IPS-18a (cell line): ENCODE data around the gene CRKL.

ENCODE experiments used
- H3K27ac ChIP-seq: one replicate; pipeline ENCODE4 v1.5.1; 2013; ENCODE audit warnings: low read length
- H3K27me3 ChIP-seq: one replicate; pipeline ENCODE4 v1.6.1; 2013; ENCODE audit warnings: mild to moderate bottlenecking, low read length; ENCODE audit not compliant: control insufficient read depth, insufficient read depth
- H3K36me3 ChIP-seq: one replicate; pipeline ENCODE4 v1.6.1; 2013; ENCODE audit warnings: low read depth, low read length; ENCODE audit not compliant: control insufficient read depth
- H3K4me1 ChIP-seq: one replicate; pipeline ENCODE4 v1.6.1; 2013; ENCODE audit warnings: low read depth, low read length; ENCODE audit not compliant: control insufficient read depth
- H3K4me3 ChIP-seq: one replicate; pipeline ENCODE4 v1.5.1; 2013; ENCODE audit warnings: low read length
- H3K9ac ChIP-seq: one replicate; pipeline ENCODE4 v1.6.1; 2013; ENCODE audit warnings: mild to moderate bottlenecking, low read length, moderate library complexity
- H3K9me3 ChIP-seq: one replicate; pipeline ENCODE4 v1.6.1; 2013; ENCODE audit warnings: low read depth, low read length; ENCODE audit not compliant: control insufficient read depth

Gene CRKL

GRCh38 chr22:20999350-21000206 is 82.4 kb downstream of the CRKL start:
- no peak overlapping the region for H3K27ac ChIP-seq

GRCh38 chr22:21000207-21000986 is 83.2 kb downstream of the CRKL start:
- Histone ChIP-seq H3K9me3 (no peaks in the 10 kb centered on the region), H3K9ac (peak overlapping the region; percentile 77)

More at GRCh38 chr22:20999350-21000206, 82.4 kb downstream of the CRKL start:
- Histone ChIP-seq H3K27me3 (no peaks in the 10 kb centered on the region), H3K4me3 (no peak overlapping the region), H3K9me3 (no peaks in the 10 kb centered on the region), H3K4me1 (peaks cover 11% of the 10 kb centered on the region), H3K9ac (no peak overlapping the region), H3K36me3 (peaks cover 4% of the 10 kb centered on the region)

GRCh38 chr22:21000987-21001600 is 83.9 kb downstream of the CRKL start:
- peaks cover 11% of the 10 kb centered on the region for H3K4me1 ChIP-seq
- peaks cover 4% of the 10 kb centered on the region for H3K36me3 ChIP-seq
- H3K4me3 ChIP-seq: peak overlapping the region; percentile 86
- peak overlapping the region; percentile 77 for H3K9ac ChIP-seq
- no peaks in the 10 kb centered on the region for H3K9me3 ChIP-seq
- H3K27me3 ChIP-seq: no peaks in the 10 kb centered on the region
- H3K27ac ChIP-seq: no peak overlapping the region

More at GRCh38 chr22:21000207-21000986, 83.2 kb downstream of the CRKL start:
- H3K27me3 ChIP-seq: no peaks in the 10 kb centered on the region
- H3K36me3 ChIP-seq: peaks cover 4% of the 10 kb centered on the region
- peak overlapping the region; percentile 86 for H3K4me3 ChIP-seq
- peaks cover 11% of the 10 kb centered on the region for H3K4me1 ChIP-seq
- H3K27ac ChIP-seq: no peak overlapping the region

GRCh38 chr22:21001601-21002325 is 84.6 kb downstream of the CRKL start, which contains the start of gene THAP7:
Gene THAP7 (minus strand): TSS chr22:21002118. CDS start chr22:21001911, 207 bp downstream.
- H3K9me3 ChIP-seq: no peaks in the 10 kb centered on the region
- H3K36me3 ChIP-seq: peaks cover 4% of the 10 kb centered on the region
- H3K9ac ChIP-seq: peak within 1 kb of the TSS; percentile 77
- peak within 1 kb of the TSS; percentile 86 for H3K4me3 ChIP-seq
- H3K27me3 ChIP-seq: no peaks in the 10 kb centered on the region
- H3K27ac ChIP-seq: peak within 1 kb of the TSS; percentile 65
- H3K4me1 ChIP-seq: peaks cover 11% of the 10 kb centered on the region
